HEK293T (cell line): ENCODE results near the gene GRID1.

Experiments
- CTCF ChIA-PET: fragments of 350-600 bp; formaldehyde crosslinking; extraction: SDS; loops from one replicate; lab custom pipeline; 2021; ENCODE audit warnings: antibody characterized with exemption, inconsistent platforms; lab: Yijun Ruan, JAX
- POLR2A ChIA-PET: fragments of 350-600 bp; formaldehyde crosslinking; extraction: SDS; loops from one replicate; lab custom pipeline; 2020; ENCODE audit warnings: antibody characterized with exemption, inconsistent platforms; lab: Yijun Ruan, JAX
- DNase-seq: peaks from one replicate; pipeline ENCODE4 v3.0.0; 2012; ENCODE audit warnings: mixed read lengths; ENCODE audit errors: extremely low spot score
- ARNT ChIP-seq: fragments of 450-650 bp; IDR thresholded peaks from 2 replicates; pipeline ENCODE4 v1.6.1; 2017; ENCODE audit warnings: mild to moderate bottlenecking
- BHLHE40 ChIP-seq: fragments of 450-650 bp; IDR thresholded peaks from 2 replicates; pipeline ENCODE4 v1.6.1; 2016; ENCODE audit warnings: mild to moderate bottlenecking, moderate library complexity, borderline replicate concordance
- CTBP1 ChIP-seq: fragments of 450-650 bp; IDR thresholded peaks from 2 replicates; pipeline ENCODE4 v1.6.1; 2016; ENCODE audit warnings: borderline replicate concordance
- ELF4 ChIP-seq: fragments of 450-650 bp; IDR thresholded peaks from 2 replicates; pipeline ENCODE4 v1.6.1; 2017; ENCODE audit warnings: antibody characterized with exemption
- FOXA1 ChIP-seq: fragments of 450-650 bp; IDR thresholded peaks from 2 replicates; pipeline ENCODE4 v1.6.1; 2016; ENCODE audit warnings: mild to moderate bottlenecking
- FOXK2 ChIP-seq: fragments of 450-650 bp; IDR thresholded peaks from 2 replicates; pipeline ENCODE4 v1.6.1; 2016; ENCODE audit warnings: mild to moderate bottlenecking
- FOXM1 ChIP-seq: fragments of 450-650 bp; IDR thresholded peaks from 2 replicates; pipeline ENCODE4 v1.6.1; 2017; ENCODE audit warnings: mild to moderate bottlenecking, borderline replicate concordance
- HDGF ChIP-seq: fragments of 450-650 bp; IDR thresholded peaks from 2 replicates; pipeline ENCODE4 v1.6.1; 2017; ENCODE audit warnings: antibody characterized with exemption, borderline replicate concordance
- L3MBTL2 ChIP-seq: fragments of 450-650 bp; conservative IDR thresholded peaks from 2 replicates; pipeline ENCODE4 v1.6.1; 2016; ENCODE audit warnings: mild to moderate bottlenecking
- LEF1 ChIP-seq: fragments of 450-650 bp; IDR thresholded peaks from 2 replicates; pipeline ENCODE4 v1.6.1; 2017; ENCODE audit warnings: mild to moderate bottlenecking, borderline replicate concordance
- NFRKB ChIP-seq: fragments of 450-650 bp; IDR thresholded peaks from 2 replicates; pipeline ENCODE4 v1.6.1; 2016; ENCODE audit warnings: mild to moderate bottlenecking, moderate library complexity
- SP1 ChIP-seq: fragments of 450-650 bp; IDR thresholded peaks from 2 replicates; pipeline ENCODE4 v1.6.1; 2017
- SUZ12 ChIP-seq: fragments of 450-650 bp; IDR thresholded peaks from 2 replicates; pipeline ENCODE4 v1.6.1; 2016; ENCODE audit warnings: mild to moderate bottlenecking
- TARDBP ChIP-seq: fragments of 450-650 bp; IDR thresholded peaks from 2 replicates; pipeline ENCODE4 v1.6.1; 2016
- ZNF384 ChIP-seq: fragments of 450-650 bp; IDR thresholded peaks from 2 replicates; pipeline ENCODE4 v1.6.1; 2016
- TF ChIP-seq, protein P1 (sequence below): fragments of 450-650 bp; IDR thresholded peaks from 2 replicates; pipeline ENCODE4 v1.6.1; 2016

The GRID1 gene

DNA sequence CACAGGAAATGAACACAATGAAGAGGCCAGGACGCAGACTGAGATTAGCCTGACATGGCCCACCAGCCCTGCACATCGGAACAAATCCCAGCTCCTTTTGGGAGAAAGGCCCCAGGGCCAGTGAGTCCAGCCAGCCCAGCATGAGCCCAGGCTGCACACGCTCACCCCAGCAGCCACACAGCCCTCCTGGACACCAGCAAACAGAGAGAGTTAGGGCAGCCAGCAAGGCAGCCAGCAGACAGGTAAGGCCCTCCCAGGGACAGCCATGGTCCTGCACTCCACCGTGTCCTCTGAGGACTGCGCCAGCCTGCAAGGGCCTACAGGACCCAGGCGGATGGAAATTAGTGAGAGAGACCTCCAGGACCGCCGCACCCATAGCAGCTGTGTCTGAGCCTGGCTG is 8.1 kb upstream of the GRID1 start:
- CTCF ChIA-PET, result interaction anchor here (0.7 kb wide), 1 partner anchor 1199 kb away, joined by 3 read pairs; no protein-coding TSS in a partner anchor
- no peak for DNase-seq
- POLR2A ChIA-PET, result no interaction called here
- TF ChIP-seq FOXA1 (no peak), ELF4 (no peak), FOXM1 (no peak), FOXK2 (no peak), BHLHE40 (no peak), ZNF384 (no peak), TARDBP (no peak), SUZ12 (no peak), HDGF (no peak), CTBP1 (no peak), SP1 (no peak), ARNT (no peak), L3MBTL2 (no peak), LEF1 (no peak), NFRKB (no peak)
- TF ChIP-seq, protein P1, sequence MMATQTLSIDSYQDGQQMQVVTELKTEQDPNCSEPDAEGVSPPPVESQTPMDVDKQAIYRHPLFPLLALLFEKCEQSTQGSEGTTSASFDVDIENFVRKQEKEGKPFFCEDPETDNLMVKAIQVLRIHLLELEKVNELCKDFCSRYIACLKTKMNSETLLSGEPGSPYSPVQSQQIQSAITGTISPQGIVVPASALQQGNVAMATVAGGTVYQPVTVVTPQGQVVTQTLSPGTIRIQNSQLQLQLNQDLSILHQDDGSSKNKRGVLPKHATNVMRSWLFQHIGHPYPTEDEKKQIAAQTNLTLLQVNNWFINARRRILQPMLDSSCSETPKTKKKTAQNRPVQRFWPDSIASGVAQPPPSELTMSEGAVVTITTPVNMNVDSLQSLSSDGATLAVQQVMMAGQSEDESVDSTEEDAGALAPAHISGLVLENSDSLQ, result no peak

DNA sequence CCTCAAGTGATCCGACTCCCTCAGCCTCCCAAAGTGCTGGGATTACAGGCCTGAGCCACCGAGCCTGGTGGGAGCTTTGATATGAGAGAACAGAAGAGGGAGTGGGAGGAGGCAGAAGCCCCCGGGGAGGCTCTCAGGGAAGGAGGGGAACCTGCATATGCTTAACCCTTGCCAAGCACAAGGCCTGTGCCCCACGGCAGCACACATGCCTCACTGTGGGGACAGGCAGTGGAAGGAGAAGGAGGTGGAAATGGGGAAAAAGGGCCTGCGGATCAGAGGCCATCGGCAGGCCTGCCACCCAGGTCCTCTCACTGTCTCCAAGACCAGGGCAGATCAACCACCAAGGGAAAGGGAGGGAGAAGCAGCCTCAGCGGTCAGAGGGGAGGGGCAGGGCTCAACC is 7.2 kb upstream of the GRID1 start:
- ChIA-PET POLR2A (no interaction called here), CTCF (no interaction called here)
- TF ChIP-seq ZNF384, result no peak
- TF ChIP-seq, protein P1, result no peak
- TF ChIP-seq BHLHE40, result no peak
- TF ChIP-seq TARDBP, result no peak
- no peak for TF ChIP-seq L3MBTL2
- TF ChIP-seq NFRKB, result no peak
- no peak for DNase-seq

GRCh38 chr10:86373251-86373650 is 6.7 kb upstream of the GRID1 start:
- TF ChIP-seq ZNF384 (no peak), ELF4 (no peak), TARDBP (no peak), BHLHE40 (no peak)
- ChIA-PET CTCF (interaction anchor here (0.8 kb wide), 1 partner anchor 24 kb away, joined by 3 read pairs; no protein-coding TSS in a partner anchor), POLR2A (no interaction called here)
- DNase-seq, result no peak

- DNase-seq, result no peak
- CTCF ChIA-PET, result interaction anchor here (0.8 kb wide), 1 partner anchor 24 kb away, joined by 3 read pairs; no protein-coding TSS in a partner anchor
- TF ChIP-seq NFRKB (no peak), L3MBTL2 (no peak), SP1 (no peak), SUZ12 (no peak)
- TF ChIP-seq, protein P1, result no peak
- POLR2A ChIA-PET, result no interaction called here
Observed at GRCh38 chr10:86372784-86373239, 6.2 kb upstream of the GRID1 start.

- DNase-seq, result no peak
- ChIA-PET POLR2A (no interaction called here), CTCF (interaction anchor here (0.8 kb wide), 2 partner anchors 11 to 23 kb away, joined by 3 read pairs; no protein-coding TSS in a partner anchor)
- TF ChIP-seq ARNT, result no peak
- no peak for TF ChIP-seq ZNF384
- TF ChIP-seq SUZ12, result no peak
- no peak for TF ChIP-seq CTBP1
- TF ChIP-seq SP1, result no peak
- no peak for TF ChIP-seq FOXA1
- no peak for TF ChIP-seq BHLHE40
- TF ChIP-seq ELF4, result no peak
- TF ChIP-seq L3MBTL2, result no peak
- no peak for TF ChIP-seq HDGF
- TF ChIP-seq LEF1, result no peak
Observed at GRCh38 chr10:86372119-86372783, 5.7 kb upstream of the GRID1 start.

- no peak for TF ChIP-seq FOXM1
- no peak for TF ChIP-seq ELF4
- TF ChIP-seq BHLHE40, result no peak
- TF ChIP-seq CTBP1, result no peak
- TF ChIP-seq FOXA1, result no peak
- ChIA-PET CTCF (interaction anchor here (0.8 kb wide), 1 partner anchor 10 kb away, joined by 3 read pairs; no protein-coding TSS in a partner anchor), POLR2A (no interaction called here)
- DNase-seq, result no peak
Observed at GRCh38 chr10:86371691-86372090, 5.1 kb upstream of the GRID1 start.

DNA sequence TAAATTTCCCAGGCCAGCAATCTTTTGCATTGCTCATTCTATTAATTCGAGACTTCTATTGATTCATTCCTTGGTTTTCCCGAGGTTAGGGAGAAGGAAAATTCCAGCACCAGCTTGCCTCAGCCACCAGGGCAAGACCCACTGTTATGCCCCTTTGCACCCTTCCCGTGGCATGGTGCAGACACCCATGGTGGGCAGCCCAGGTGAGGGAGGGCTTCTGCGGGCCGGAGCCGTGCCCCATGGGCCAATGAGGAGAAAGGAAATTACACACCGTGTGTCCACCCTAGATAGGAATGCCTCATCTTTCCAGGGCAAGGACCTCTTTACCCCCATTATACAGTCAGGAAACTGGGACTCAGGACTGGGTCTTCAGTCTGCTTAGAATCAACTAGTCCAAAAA is 4.5 kb upstream of the GRID1 start:
- POLR2A ChIA-PET, result no interaction called here
- CTCF ChIA-PET, result interaction anchor here (0.8 kb wide), 1 partner anchor 10 kb away, joined by 3 read pairs; no protein-coding TSS in a partner anchor
- TF ChIP-seq TARDBP (no peak), ZNF384 (no peak), FOXM1 (no peak), NFRKB (no peak), SP1 (no peak), CTBP1 (no peak), ARNT (no peak), FOXK2 (no peak), LEF1 (no peak), BHLHE40 (no peak), SUZ12 (no peak), ELF4 (no peak), FOXA1 (no peak)
- TF ChIP-seq, protein P1, result no peak
- DNase-seq, result no peak
